ENCODE data around the gene ZBED3. TPM values are rescaled to one million over a fixed set of nuclear protein-coding genes. Genes with fewer than 3 reads are reported as not detected.
"Not testable (repeated sequence)": the region's sequence is repeated elsewhere in the genome, so short reads cannot be mapped to it uniquely, and the experiment has no call there.

ZBED3 gene
- total RNA-seq, result 1 to 10 TPM; 7.8 to 9.7 TPM
- long read RNA-seq, donor 1, full-length matches to known transcripts, result 8 of 9 reads
- long read RNA-seq, donor 1, partial matches to known transcripts, result 0 of 9 reads
- long read RNA-seq, donor 1, other reads (novel, unspliced or antisense), result 1 of 9 reads
- long read RNA-seq, donor 2, result 0 reads

DNA sequence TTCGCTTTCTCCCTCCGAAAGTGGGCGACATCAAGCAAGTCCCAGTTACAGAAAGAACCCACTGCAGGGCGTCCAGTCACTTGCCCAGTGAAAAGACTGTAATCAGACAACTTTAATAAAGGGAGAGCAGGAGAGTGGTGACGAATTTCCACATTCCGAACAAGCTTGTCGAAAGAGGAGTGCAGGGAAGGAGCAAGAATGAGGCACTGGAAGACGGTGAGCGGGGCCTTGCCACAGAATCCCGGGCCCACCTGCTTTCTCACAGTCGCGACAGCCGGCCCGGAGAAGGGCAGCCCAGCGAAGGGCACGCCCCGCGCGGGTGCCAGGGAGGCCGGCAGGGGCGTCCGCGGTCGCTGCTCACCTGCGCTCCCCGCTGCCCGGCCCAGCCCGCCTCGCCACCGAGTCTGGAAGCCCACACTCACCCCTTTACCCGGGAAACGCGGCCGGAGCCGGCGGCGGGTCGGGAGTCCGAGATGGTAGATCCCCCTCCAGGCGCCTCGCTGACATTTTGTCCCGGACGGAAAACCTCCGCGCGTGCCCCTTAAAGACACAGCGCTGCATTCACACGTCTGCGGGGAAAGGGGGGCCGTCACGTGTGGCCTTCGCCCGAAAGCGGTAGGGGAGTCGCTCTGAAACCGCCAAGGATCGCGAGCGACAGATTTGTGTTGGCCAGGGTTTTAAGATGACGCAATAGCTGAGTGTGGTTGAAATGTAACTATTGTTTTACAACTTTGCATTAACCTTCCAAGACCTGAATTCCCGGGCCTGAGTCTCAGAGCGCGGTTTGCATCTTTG is at the start of gene ZBED3:
Gene ZBED3, minus strand, starts transcription at position 597 of the 795 bp plus-strand sequence. CDS start 9,407 bp downstream, outside the sequence.
- intact Hi-C loops (cut with DNase I), result loop anchor here in 1 of 2 donors (10.0 kb wide), 1 partner anchor 408 kb away; the partner anchor contains the start of gene WDR41
- DNase-seq (ENCODE audit: low spot score), result peak; percentile 89

DNA sequence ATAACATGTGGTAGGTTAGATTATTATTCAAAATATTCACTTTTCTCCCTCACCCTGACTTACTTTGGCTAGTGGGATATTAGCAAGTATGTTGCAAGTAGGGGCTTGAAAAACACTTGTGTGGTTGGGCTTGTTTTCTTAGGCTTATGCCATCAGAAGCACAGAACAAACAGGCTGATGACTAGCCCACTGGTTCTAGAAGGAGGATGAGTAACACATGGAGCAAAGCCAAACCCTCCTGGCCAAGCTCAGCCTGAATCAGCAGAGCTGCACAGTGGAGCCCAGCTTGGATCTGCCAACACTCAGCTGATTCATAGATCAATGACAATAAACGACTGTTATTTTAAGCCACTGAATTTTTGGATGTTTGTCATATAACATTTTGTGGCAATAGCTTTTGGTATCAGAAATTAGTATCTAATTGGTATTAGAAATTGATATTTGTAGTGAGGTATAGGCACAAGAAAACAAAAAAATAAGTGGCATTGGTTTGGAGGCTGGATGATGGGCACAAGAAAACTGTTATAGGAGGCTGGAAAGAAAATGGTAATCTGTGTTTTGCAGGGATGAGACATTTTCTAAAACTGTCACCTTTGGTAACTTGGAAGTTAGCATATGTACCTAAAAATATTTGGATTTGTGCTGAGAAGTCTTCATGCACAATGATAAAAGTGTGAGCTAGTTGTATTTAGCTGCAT is 46.1 kb upstream of the ZBED3 start:
- intact Hi-C loops (cut with DNase I), result loop anchor here in 1 of 2 donors (10.0 kb wide), 1 partner anchor 362 kb away; the partner anchor contains the start of gene WDR41
- peak; percentile 90 for DNase-seq (ENCODE audit: low spot score)

GRCh38 chr5:77131361-77131760 is 44.3 kb upstream of the ZBED3 start:
- intact Hi-C loops (cut with DNase I), result loop anchor here in 1 of 2 donors (10.0 kb wide), 1 partner anchor 363 kb away; the partner anchor contains the start of gene WDR41
- no peak for DNase-seq (ENCODE audit: low spot score)

DNA sequence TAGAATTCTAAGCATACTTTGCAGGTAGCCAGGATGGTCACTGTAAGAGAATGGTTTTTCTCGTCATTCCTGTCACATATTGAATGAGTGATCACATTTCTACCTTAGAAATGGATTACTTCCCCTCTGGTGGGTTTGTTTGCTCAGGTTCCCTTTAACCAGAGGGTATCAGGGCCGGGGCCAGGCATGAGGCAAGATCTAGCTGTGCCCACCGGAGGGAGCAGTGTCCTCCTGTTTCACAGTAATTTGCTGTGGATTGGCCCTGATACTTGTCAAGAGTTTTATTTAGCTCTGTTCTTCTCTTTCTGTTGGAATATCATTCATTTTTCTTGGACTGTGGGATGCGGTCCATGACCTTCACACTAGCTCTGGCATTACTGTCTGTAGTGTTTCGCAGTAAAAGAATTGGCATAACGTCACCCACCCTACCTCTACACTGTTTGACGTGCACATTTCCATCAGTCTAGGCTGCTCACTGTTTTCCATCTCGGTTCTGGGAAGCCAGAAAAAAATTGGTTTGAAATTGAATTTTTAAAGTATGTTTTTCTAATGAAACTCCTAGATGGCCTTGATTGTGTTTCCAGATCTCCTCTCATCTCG is 42.4 kb upstream of the ZBED3 start:
- no peak for DNase-seq (ENCODE audit: low spot score)
- intact Hi-C loops (cut with DNase I), result no loop called here

DNA sequence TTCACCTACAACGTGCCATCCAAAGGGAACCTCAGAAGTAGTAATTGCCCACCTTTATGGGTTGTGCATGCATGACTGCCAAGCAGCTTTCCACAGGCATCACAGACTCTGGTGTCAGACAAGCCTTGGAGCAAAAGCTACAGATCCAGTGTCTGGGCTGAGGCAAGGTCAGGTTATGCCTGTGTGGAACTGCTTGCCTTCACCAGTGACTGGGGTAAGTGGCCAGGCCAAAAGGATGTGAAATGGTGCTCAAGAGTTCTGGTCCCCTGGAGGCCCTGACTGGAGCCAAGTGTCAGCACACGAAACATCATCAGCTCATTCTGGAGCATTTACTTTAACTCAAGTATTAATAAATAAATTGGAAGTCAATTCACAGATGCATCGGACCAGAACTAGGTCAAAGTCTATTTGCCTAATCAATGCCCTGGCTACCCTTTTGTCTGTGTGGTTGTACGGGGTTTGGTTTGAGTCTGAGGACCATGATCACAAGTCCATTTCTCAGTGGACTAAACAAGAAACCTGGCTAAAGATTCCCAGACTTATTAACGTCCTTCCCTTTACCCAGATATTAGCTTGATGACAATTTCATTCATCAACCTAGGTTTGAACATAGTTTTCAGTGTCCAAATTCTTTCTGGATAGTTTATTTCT is 41.5 kb upstream of the ZBED3 start:
- intact Hi-C loops (cut with DNase I), result no loop called here
- DNase-seq (ENCODE audit: low spot score), result no peak

GRCh38 chr5:77123057-77123456 is 36.0 kb upstream of the ZBED3 start:
- DNase-seq (ENCODE audit: low spot score), result no peak
- intact Hi-C loops (cut with DNase I), result no loop called here

GRCh38 chr5:77120706-77121105 is 33.6 kb upstream of the ZBED3 start:
- DNase-seq (ENCODE audit: low spot score), result no peak

DNA sequence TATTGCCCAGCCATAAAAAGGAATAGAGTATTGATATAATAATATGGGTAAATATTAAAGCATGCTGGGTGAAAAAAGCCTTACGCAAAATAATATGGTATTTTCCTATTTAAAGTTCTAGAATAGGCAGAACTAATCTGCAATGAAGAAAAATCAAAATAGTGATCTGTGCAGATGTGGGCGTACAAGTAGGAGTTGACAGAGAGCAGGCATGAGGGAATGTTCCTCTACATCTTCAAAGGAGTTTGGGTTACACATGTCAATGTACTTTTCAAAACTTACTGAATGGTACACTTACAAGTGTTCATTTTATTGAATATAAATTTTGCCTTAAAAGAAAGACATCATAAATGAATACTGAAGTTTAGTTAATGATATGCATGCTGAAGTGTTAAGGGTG is 33.0 kb upstream of the ZBED3 start:
- DNase-seq (ENCODE audit: low spot score), result no peak
- intact Hi-C loops (cut with DNase I), result no loop called here

More at GRCh38 chr5:77120706-77121105, 33.6 kb upstream of the ZBED3 start:
- intact Hi-C loops (cut with DNase I), result no loop called here

DNA sequence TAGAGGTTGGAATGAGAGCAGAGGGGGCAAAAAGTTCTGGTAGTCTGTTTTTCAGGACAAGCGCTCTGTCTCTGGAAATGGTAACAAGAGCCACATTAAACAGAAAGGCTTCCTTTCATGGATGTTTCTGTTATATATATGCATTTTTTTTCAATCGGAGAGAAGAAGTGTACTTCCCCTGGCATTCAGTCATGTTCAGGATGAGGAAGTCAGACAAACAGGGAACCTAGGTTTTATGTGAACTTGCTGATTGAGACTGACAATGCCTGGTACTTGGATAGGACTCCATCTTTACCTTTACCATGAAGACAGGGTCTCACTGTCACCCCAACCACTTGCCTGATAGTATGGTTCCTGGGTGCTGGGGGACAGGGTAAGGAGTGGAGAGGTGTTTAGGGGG is 30.1 kb upstream of the ZBED3 start:
- no peak for DNase-seq (ENCODE audit: low spot score)
- intact Hi-C loops (cut with DNase I), result no loop called here

GRCh38 chr5:77107035-77107434 is 19.9 kb upstream of the ZBED3 start:
- DNase-seq (ENCODE audit: low spot score); intact Hi-C loops (cut with DNase I): not testable (repeated sequence)

- no peak for DNase-seq (ENCODE audit: low spot score)
- intact Hi-C loops (cut with DNase I), result loop anchor here in 1 of 2 donors (1.0 kb wide), 1 partner anchor 12 kb away; no protein-coding TSS in a partner anchor
Measured at GRCh38 chr5:77104813-77105212, 17.7 kb upstream of the ZBED3 start.

DNA sequence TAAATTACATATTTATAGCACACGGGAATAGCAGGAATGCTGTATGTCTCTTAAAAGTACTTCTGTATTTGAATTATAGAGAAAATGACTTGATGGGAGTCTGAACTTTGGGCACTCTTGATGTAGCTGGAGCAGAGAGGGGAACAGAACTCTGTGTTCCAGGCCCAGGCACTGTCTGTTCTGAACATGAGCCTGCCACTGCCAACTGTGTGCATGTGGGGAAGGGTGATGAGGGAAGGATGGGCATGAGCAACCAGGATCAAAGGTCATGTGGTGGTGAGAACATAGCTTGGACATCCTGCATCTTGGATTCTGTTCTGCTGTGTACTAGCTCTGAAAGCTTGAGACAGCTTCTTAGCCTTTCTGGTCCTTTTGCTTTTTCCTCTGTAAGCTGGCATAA is 16.4 kb upstream of the ZBED3 start:
- DNase-seq (ENCODE audit: low spot score), result no peak
- intact Hi-C loops (cut with DNase I), result no loop called here

- DNase-seq (ENCODE audit: low spot score), result no peak
- intact Hi-C loops (cut with DNase I), result no loop called here
Measured at GRCh38 chr5:77102549-77102948, 15.5 kb upstream of the ZBED3 start.

DNA sequence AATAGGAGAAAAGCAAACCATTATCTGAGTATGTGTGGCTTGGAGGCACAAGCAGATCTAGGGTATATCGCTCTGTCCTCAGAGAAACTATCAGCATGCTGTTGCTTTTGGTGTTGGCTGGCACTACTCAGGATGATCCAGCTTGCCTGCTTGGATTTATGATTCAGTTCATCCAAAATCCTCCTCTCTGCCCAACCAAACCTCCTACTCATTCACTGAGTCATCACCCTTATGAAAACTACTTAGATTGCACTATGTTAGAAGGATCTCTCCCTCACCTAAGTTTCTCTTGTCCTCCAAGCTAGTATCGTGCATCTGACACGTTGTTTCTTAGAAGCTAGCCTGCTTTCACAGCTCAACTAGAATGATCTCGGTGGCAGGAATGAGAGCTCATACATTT is 14.2 kb upstream of the ZBED3 start:
- intact Hi-C loops (cut with DNase I), result no loop called here
- no peak for DNase-seq (ENCODE audit: low spot score)

DNA sequence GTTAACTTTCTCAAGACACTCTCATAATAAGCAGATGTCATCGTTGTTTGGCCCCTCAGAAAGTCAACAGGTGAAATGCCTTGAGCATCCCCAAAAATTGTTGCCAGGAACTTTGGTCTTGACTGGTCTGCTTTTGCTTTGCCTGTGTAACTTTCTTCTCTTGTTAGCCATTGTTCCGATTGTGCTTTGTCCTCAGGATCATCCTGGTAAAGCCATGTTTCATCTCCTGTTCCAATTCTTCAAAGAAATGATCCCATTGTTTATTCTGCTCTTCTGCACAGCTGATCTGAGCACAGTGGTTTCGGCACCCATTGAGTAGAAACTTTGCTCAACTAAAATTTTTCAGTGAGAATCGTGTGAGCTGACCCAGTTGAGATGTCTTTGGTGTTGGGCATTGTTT is 8.1 kb upstream of the ZBED3 start:
- intact Hi-C loops (cut with DNase I), result no loop called here
- DNase-seq (ENCODE audit: low spot score), result no peak

DNA sequence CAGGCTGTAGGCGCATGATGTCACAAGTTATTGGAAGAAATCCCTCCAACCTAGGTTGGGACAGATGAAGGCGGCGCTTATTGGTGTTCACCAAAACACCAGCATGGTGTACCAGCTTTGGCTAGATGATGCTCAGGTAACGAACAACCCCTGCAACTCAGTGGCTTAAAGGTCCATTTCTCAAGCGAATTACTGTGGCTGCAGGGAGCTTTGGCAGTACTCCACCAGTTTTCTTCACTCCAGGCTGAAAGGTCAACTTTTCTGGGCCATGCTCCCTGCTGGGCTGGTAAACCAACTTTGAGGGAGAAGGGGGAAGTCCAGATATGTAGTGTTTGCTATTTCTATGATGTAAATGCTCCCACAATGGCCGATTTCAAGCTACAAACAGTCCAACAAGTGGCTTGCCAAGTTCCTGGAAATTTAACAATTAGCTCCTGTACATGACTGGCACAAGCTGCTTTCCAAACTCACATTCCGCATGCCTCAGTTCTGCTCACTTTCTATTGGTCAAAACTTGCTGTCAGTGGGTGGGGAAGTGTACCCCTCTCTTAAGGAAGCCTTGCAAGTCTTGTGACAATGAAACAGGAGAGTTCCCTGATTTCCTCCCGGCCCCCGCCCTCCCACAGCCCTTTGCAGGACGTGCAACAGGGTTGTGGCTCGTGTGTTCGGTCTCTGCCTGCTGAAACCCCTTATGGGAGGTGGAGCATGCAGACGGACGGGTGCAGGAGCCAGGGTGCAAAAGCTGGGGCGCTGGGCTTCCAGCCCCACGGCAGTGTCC is 588 bp upstream of the ZBED3 start:
- intact Hi-C loops (cut with DNase I), result loop anchor here in 1 of 2 donors (10.0 kb wide), 1 partner anchor 407 kb away; the partner anchor contains the start of gene WDR41
- no peak for DNase-seq (ENCODE audit: low spot score)

GRCh38 chr5:77086368-77086688 is 757 bp downstream of the ZBED3 start:
- DNase-seq (ENCODE audit: low spot score), result no peak
- intact Hi-C loops (cut with DNase I), result loop anchor here in 1 of 2 donors (10.0 kb wide), 1 partner anchor 408 kb away; the partner anchor contains the start of gene WDR41

- DNase-seq (ENCODE audit: low spot score), result peak; percentile 52
- intact Hi-C loops (cut with DNase I), result loop anchor here in 1 of 2 donors (10.0 kb wide), 1 partner anchor 412 kb away; the partner anchor contains the start of gene WDR41
Measured at GRCh38 chr5:77083088-77083487, 4.0 kb downstream of the ZBED3 start.
